Uterus (tissue), 4 donors: ENCODE results near the gene NPHP4. TPM values are rescaled to one million over a fixed set of nuclear protein-coding genes. Genes with fewer than 3 reads are reported as not detected.

Source experiments
- DNase-seq, 2 donors: peaks; one replicate each; pipeline ENCODE4 v3.0.0-alpha.2; 2019 to 2020
- H3K27ac ChIP-seq, 2 donors: fragments of 200-600 bp; sonication (generic); 1 replicate in 1 of 2; 2 replicates in 1 of 2; pipeline ENCODE4 v1.5.1; 2016 to 2018
- H3K27me3 ChIP-seq, 2 donors: fragments of 200-600 bp; sonication (generic); one replicate each; pipeline ENCODE4 v1.5.1; 2018 to 2019; ENCODE audit warnings: control low read depth in 1 of 2
- H3K36me3 ChIP-seq, 2 donors: fragments of 200-600 bp; sonication (generic); one replicate each; pipeline ENCODE4 v1.5.1; 2019; ENCODE audit warnings: control low read depth in 1 of 2
- H3K4me1 ChIP-seq, 2 donors: fragments of 200-600 bp; sonication (generic); one replicate each; pipeline ENCODE4 v1.5.1; 2018 to 2019; ENCODE audit warnings: control low read depth in 1 of 2
- H3K4me3 ChIP-seq, 2 donors: fragments of 200-600 bp; sonication (generic); 1 replicate in 1 of 2; 2 replicates in 1 of 2; pipeline ENCODE4 v1.5.1; 2018 to 2019; ENCODE audit warnings: mild to moderate bottlenecking in 1 of 2
- H3K9me3 ChIP-seq, 2 donors: fragments of 200-600 bp; sonication (generic); one replicate each; pipeline ENCODE4 v1.5.1; 2019; ENCODE audit warnings: control low read depth in 1 of 2
- CTCF ChIP-seq, 4 experiments: fragments of 200-600 bp in 2 of 4; fragments of 450-650 bp in 2 of 4; sonication (generic) in 2 of 4; IDR thresholded peaks; one replicate each; pipeline ENCODE4 v1.5.1; 2016 to 2019; ENCODE audit warnings: antibody characterized with exemption in 4 of 4, mild to moderate bottlenecking in 2 of 4, moderate library complexity in 1 of 4
- POLR2A ChIP-seq, 2 donors: fragments of 450-650 bp; IDR thresholded peaks; one replicate each; pipeline ENCODE4 v1.6.1; 2016; ENCODE audit warnings: antibody characterized with exemption in 2 of 2, mild to moderate bottlenecking in 1 of 2, moderate library complexity in 1 of 2
- intact Hi-C: fragments of 100-400 bp; cut with DNase I; formaldehyde crosslinking; loops from one replicate; pipeline ENCODE4 v1.15.1; 2023; ENCODE audit warnings: low total_unique reads
- total RNA-seq, 4 donors: library from RNA; depleted of rRNA in 3 of 4; stranded (reverse); fragments of >200 nt in 3 of 4; gene quantifications; one replicate each; pipeline versions ENCODE4 v1.1.0 to v1.2.4, GENCODE V29; 2014 to 2023
- donor health status: DM: yes; HTN: yes; CAD: no.

NPHP4 gene
- total RNA-seq, 4 donors from 2014 or later = 1.3 to 16.2 (median 7.0) TPM

- Histone ChIP-seq H3K4me3 (no peak overlapping the region), H3K9me3 (no peaks in the 10 kb centered on the region), H3K4me1 (no peaks in the 10 kb centered on the region), H3K36me3 (no peaks in the 10 kb centered on the region), H3K27ac (no peak overlapping the region), H3K27me3 (no peaks in the 10 kb centered on the region)
- intact Hi-C loops = no loop called here
- no peak for TF ChIP-seq CTCF (IDR thresholded peaks at IDR 0.05)
- TF ChIP-seq POLR2A (IDR thresholded peaks at IDR 0.05) = no peak
- no peak for DNase-seq
These were observed 99.9 kb downstream of the NPHP4 start for GRCh38 chr1:5892329-5892728.

- Histone ChIP-seq H3K4me3 (no peak overlapping the region), H3K27me3 (no peaks in the 10 kb centered on the region), H3K4me1 (no peaks in the 10 kb centered on the region), H3K9me3 (no peaks in the 10 kb centered on the region), H3K27ac (no peak overlapping the region), H3K36me3 (no peaks in the 10 kb centered on the region)
- intact Hi-C loops = no loop called here
- no peak for DNase-seq
- TF ChIP-seq CTCF (IDR thresholded peaks at IDR 0.05) (no peak), POLR2A (IDR thresholded peaks at IDR 0.05) (no peak)
These were observed 100.5 kb downstream of the NPHP4 start for GRCh38 chr1:5891736-5892135.

GRCh38 chr1:5891137-5891536 lies 101.1 kb downstream of the NPHP4 start:
- no peaks in the 10 kb centered on the region for H3K36me3 ChIP-seq
- DNase-seq = no peak
- H3K4me1 ChIP-seq = no peaks in the 10 kb centered on the region
- TF ChIP-seq CTCF (IDR thresholded peaks at IDR 0.05) = no peak
- no peak for TF ChIP-seq POLR2A (IDR thresholded peaks at IDR 0.05)
- no peak overlapping the region for H3K27ac ChIP-seq
- H3K27me3 ChIP-seq = no peaks in the 10 kb centered on the region
- H3K9me3 ChIP-seq = no peaks in the 10 kb centered on the region
- intact Hi-C loops = no loop called here
- no peak overlapping the region for H3K4me3 ChIP-seq

GRCh38 chr1:5890346-5891106 lies 101.7 kb downstream of the NPHP4 start:
- Histone ChIP-seq H3K36me3 (no peaks in the 10 kb centered on the region), H3K27me3 (no peaks in the 10 kb centered on the region), H3K4me3 (no peak overlapping the region), H3K27ac (no peak overlapping the region), H3K9me3 (no peaks in the 10 kb centered on the region), H3K4me1 (no peaks in the 10 kb centered on the region)
- intact Hi-C loops = no loop called here
- TF ChIP-seq POLR2A (IDR thresholded peaks at IDR 0.05) (no peak), CTCF (IDR thresholded peaks at IDR 0.05) (no peak)
- DNase-seq = no peak

- Histone ChIP-seq H3K4me3 (no peak overlapping the region), H3K36me3 (no peaks in the 10 kb centered on the region), H3K27ac (no peak overlapping the region), H3K9me3 (no peaks in the 10 kb centered on the region), H3K4me1 (no peaks in the 10 kb centered on the region), H3K27me3 (no peaks in the 10 kb centered on the region)
- DNase-seq = no peak
- TF ChIP-seq CTCF (IDR thresholded peaks at IDR 0.05) (no peak), POLR2A (IDR thresholded peaks at IDR 0.05) (no peak)
- intact Hi-C loops = no loop called here
These were observed 102.3 kb downstream of the NPHP4 start for GRCh38 chr1:5889901-5890300.
